Heart left ventricle (tissue), 16 donors: ENCODE measurements around the gene ZNF862. TPM values are rescaled to one million over a fixed set of nuclear protein-coding genes. Genes with fewer than 3 reads are reported as not detected.

Source experiments
- ATAC-seq, 4 donors: fragments of 200-7000 bp; cut with Tn5 transposase; one replicate each; pipeline ENCODE4 v1.9.1; 2020 to 2022; ENCODE audit warnings: moderate library complexity in 4 of 4, mild to moderate bottlenecking in 3 of 4, moderate number of reproducible peaks in 1 of 4
- DNase-seq, 5 donors: peaks; one replicate each; pipeline ENCODE4 v3.0.0-alpha.2; 2020
- H3K27ac ChIP-seq, 12 donors: fragments of 200-600 bp; sonication (generic) in 4 of 12; one replicate each; pipeline versions ENCODE4 v1.5.0 to v1.8.0; 2016 to 2022; ENCODE audit warnings: mild to moderate bottlenecking in 2 of 12
- H3K27me3 ChIP-seq, 9 donors: fragments of 200-600 bp; sonication (generic) in 2 of 9; one replicate each; pipeline versions ENCODE4 v1.5.1 to v1.8.0; 2016 to 2022; ENCODE audit warnings: mild to moderate bottlenecking in 3 of 9
- H3K36me3 ChIP-seq, 9 donors: fragments of 200-600 bp; sonication (generic) in 2 of 9; one replicate each; pipeline versions ENCODE4 v1.5.0 to v1.8.0; 2018 to 2022; ENCODE audit warnings: mild to moderate bottlenecking in 2 of 9
- H3K4me1 ChIP-seq, 12 donors: fragments of 200-600 bp; sonication (generic) in 4 of 12; one replicate each; pipeline versions ENCODE4 v1.5.0 to v1.8.0; 2016 to 2022; ENCODE audit warnings: mild to moderate bottlenecking in 3 of 12
- H3K4me3 ChIP-seq, 12 donors: fragments of 200-600 bp; sonication (generic) in 4 of 12; one replicate each; pipeline versions ENCODE4 v1.5.0 to v1.8.0; 2017 to 2022; ENCODE audit warnings: mild to moderate bottlenecking in 9 of 12, moderate library complexity in 4 of 12
- H3K9me3 ChIP-seq, 12 donors: fragments of 200-600 bp; sonication (generic) in 4 of 12; one replicate each; pipeline versions ENCODE4 v1.5.0 to v1.8.0; 2016 to 2022; ENCODE audit warnings: mild to moderate bottlenecking in 1 of 12
- POLR2A ChIP-seq, 2 donors: fragments of 450-650 bp; IDR thresholded peaks; one replicate each; pipeline ENCODE4 v1.6.1; 2017; ENCODE audit warnings: antibody characterized with exemption in 2 of 2, mild to moderate bottlenecking in 2 of 2, moderate library complexity in 2 of 2
- WGBS, 4 donors: extraction: QIAGEN DNeasy Blood & Tissue Kit in 2 of 4; methylation state at CpG; one replicate each; pipeline versions ENCODE4 v1.1.5 to v1.1.7; 2013 to 2018; 5-methylcytosine and 5-hydroxymethylcytosine counted together
- intact Hi-C, 10 donors: fragments of 100-400 bp; cut with DNase I; formaldehyde crosslinking; loops; one replicate each; pipeline versions ENCODE4 v1.11.1 to v1.14.2; 2022
- polyA plus RNA-seq, 2 donors: library from polyadenylated mRNA; stranded (reverse); fragments of 200-250 nt; gene quantifications; one replicate each; pipeline ENCODE4 v1.2.3, GENCODE V29; 2013
- total RNA-seq, 9 donors: library from RNA; depleted of rRNA in 2 of 9; stranded (reverse); fragments of >200 nt in 2 of 9; fragmentation: NEBNext Ultra II Directional in 3 of 9; extraction: Animal tissue kit (Norgen Biotek cat#: 25700) in 3 of 9; gene quantifications; one replicate each; pipeline versions ENCODE4 v1.1.0 to v1.2.4, GENCODE V29; 2016 to 2023
- TF ChIP-seq, protein P1 (sequence below), 12 donors: fragments of 200-600 bp; sonication (generic) in 4 of 12; IDR thresholded peaks; one replicate each; pipeline versions ENCODE4 v1.5.0 to v1.8.0; 2018 to 2022; ENCODE audit warnings: antibody characterized with exemption in 12 of 12, mild to moderate bottlenecking in 5 of 12
- donor health status: ischemic (EF 13 %, LVEDD 7.1; RV severe dilation, severe dysfunction).
- donor health status: healthy with polysubstance abuse.
- donor health status: DM: no; HTN: yes; CAD: no.
- donor health status: DM: no; HTN: no; CAD: no.
- donor health status: ischemic (EF 25% LVEDD 6.9; RV normal size, moderate dysfunction).
- donor health status: ischemic (EF 25% LVEDD 5.7; RV mildly dilated, moderate dysfunction).
- donor health status: healthy.
- donor health status: DM: yes; HTN: yes; CAD: no.
- donor health status: ischemic (EF 35%, LVEDD 5.7; RV mildly dilated, moderate dysfunction).
- donor health status: nonischemic (EF 11% LVEDD 7.7; RV severe dilation, severe dysfunction).
- donor health status: DM: yes; HTN: yes; CAD: no.
- donor health status: PGD.
- donor health status: ischemic (EF 29% LVEDD 5.4; RV normal size, mild dysfunction).
- donor health status: nonischemic (EF 23%, LVEDD 6.1; RV moderate dilation, normal function).

The ZNF862 gene
- total and polyA plus RNA-seq, 11 donors: 6.9 to 18.1 (median 9.1) TPM

DNA sequence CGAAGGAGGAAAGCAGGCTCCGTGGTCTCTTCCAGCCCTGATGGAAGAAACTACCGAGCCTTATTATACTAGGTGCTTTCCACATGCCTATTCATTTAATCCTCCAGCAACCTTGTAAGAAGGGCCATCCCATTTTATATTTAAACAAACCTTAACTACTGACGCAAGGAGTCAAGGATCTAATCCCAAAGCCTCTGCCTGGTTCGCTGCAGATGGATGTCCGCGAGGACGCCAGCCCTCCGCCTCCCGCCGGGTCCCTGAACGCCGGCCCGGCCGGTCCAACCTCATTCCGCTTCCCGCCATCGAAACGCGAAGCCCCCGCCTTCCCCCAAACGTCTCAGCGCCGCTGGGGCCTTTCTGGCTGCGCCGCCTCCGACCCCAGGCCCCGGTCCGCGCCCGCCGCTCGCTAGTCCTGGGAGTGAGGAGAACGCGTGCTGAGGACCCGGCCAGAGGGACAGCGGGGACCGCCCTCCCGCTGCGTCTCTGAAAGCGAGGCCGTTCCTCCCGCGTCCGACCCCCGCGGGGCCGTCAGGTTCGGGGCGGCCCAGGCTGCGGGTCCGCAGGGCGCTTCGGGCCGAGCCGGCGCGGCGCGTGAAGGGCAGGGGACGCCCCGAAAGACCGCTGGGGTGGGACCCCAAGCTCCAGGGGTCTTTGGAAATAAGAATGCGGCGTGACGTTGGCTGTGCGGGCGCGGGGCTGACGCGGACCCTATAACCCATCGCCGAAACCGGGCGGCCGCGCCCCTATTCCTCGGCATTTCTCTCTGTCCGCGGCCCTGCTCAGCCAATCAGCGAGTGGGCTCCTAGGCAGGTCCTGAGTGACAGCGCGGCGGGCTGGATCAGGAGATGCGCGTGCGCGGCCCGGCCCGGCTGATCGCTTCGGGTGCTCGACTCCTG is 35.1 kb downstream of the ZNF862 start, which contains the start of gene ATP6V0E2:
TSS of gene ATP6V0E2 (plus strand) at position 896 of the 896 bp plus-strand sequence. CDS start 97 bp downstream, outside the sequence.
- TF ChIP-seq POLR2A (IDR thresholded peaks at IDR 0.05): peak; percentile 58 to 73
- TF ChIP-seq, protein P1, sequence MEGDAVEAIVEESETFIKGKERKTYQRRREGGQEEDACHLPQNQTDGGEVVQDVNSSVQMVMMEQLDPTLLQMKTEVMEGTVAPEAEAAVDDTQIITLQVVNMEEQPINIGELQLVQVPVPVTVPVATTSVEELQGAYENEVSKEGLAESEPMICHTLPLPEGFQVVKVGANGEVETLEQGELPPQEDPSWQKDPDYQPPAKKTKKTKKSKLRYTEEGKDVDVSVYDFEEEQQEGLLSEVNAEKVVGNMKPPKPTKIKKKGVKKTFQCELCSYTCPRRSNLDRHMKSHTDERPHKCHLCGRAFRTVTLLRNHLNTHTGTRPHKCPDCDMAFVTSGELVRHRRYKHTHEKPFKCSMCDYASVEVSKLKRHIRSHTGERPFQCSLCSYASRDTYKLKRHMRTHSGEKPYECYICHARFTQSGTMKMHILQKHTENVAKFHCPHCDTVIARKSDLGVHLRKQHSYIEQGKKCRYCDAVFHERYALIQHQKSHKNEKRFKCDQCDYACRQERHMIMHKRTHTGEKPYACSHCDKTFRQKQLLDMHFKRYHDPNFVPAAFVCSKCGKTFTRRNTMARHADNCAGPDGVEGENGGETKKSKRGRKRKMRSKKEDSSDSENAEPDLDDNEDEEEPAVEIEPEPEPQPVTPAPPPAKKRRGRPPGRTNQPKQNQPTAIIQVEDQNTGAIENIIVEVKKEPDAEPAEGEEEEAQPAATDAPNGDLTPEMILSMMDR (IDR thresholded peaks at IDR 0.05): no peak
- intact Hi-C loops: loop anchor here in 6 of 10 donors (2.0 to 10.0 kb wide), 4 partner anchors 35 to 531 kb away; partner anchors contain the start of genes ZNF862 (in 4 of the 6) and ZNF467 (in 1 of the 6)
- Histone ChIP-seq H3K36me3 (peaks cover 0 to 14% (median 0%) of the 10 kb centered on the region in 9 donors), H3K9me3 (no peaks in the 10 kb centered on the region), H3K27me3 (no peaks in the 10 kb centered on the region), H3K4me1 (peaks cover 0 to 41% (median 23%) of the 10 kb centered on the region in 12 donors), H3K27ac (peak within 1 kb of the TSS; percentile 79 to 97 (median 93)), H3K4me3 (peak within 1 kb of the TSS; percentile 66 to 93 (median 80))
- WGBS, 4 donors: 0 to 1% (median 0%) methylated on average over 17 to 93 of the region's 93 CpGs
- peak; percentile 88 to 96 (median 95) for ATAC-seq
- DNase-seq: peak; percentile 96 to 98 (median 97)

DNA sequence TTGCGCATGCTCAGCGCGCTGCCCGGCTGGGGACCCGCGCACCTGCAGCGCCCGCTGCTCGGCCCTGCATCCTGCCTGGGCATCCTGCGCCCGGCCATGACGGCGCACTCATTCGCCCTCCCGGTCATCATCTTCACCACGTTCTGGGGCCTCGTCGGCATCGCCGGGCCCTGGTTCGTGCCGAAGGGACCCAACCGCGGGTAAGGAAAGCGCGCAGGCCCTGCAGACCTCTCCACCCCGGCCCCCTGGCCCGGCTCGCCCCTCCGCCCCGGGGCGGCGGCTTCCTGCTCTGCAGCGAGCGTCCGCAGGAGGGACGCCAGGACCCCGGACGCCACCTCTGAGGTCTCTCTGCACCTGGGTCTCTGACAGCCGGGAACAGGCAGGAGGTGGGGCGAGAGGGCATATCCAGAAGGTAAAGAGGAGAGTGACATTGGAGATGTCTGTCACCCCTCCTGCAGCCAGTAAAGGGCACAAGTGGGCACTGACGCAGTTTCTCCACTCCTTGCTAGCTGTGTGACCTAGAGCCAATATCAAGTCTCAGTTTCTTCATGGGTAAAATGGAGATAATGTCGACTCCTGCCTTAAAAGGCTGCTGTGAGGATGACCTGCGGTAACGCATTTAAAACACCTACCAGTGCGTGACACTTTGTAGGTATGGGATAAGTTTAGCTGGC is 35.9 kb downstream of the ZNF862 start:
- Histone ChIP-seq H3K27me3 (no peaks in the 10 kb centered on the region), H3K9me3 (no peaks in the 10 kb centered on the region), H3K4me3 (peak overlapping the region; percentile 66 to 93 (median 80)), H3K27ac (peak overlapping the region; percentile 0 to 97 (median 92)), H3K4me1 (peaks cover 0 to 33% (median 22%) of the 10 kb centered on the region in 12 donors), H3K36me3 (peaks cover 0 to 14% (median 0%) of the 10 kb centered on the region in 9 donors)
- 6 to 14% (median 8%) methylated on average over 23 to 46 of the region's 46 CpGs for WGBS, 4 donors
- TF ChIP-seq POLR2A (IDR thresholded peaks at IDR 0.05): no peak
- TF ChIP-seq, protein P1 (IDR thresholded peaks at IDR 0.05): no peak
- intact Hi-C loops: loop anchor here in 6 of 10 donors (2.0 to 10.0 kb wide), 4 partner anchors 35 to 531 kb away; partner anchors contain the start of genes ZNF862 (in 4 of the 6) and ZNF467 (in 1 of the 6)
- DNase-seq: no peak
- ATAC-seq: peak in 2 of 4 donors; percentile 9 to 21

DNA sequence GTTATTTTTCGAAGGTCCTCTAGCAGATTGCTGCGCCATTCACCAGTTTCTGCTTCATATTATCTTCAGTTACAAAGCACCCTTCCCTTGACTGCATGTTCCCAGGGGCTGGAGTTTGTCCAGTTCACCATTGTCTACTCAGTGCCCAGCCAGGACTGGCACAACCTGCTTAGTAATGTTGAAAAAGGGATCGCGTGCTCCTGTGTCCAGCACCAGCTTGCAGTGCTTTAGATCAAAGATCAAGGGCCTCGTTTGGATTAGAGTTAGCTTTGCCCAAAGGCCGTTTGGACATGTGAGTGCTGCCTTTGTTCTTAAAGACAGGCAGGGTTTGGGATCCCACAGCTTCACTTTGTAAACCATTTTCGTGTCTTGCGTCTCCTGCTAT is 36.5 kb downstream of the ZNF862 start:
- TF ChIP-seq, protein P1 (IDR thresholded peaks at IDR 0.05): no peak
- no peak for TF ChIP-seq POLR2A (IDR thresholded peaks at IDR 0.05)
- WGBS, 4 donors: 67 to 80% (median 71%) methylated on average over 8 of the region's 8 CpGs
- Histone ChIP-seq H3K27ac (peak overlapping the region in 9 of 12 donors; percentile 76 to 95 (median 91)), H3K9me3 (no peaks in the 10 kb centered on the region), H3K36me3 (peaks cover 0 to 16% (median 3%) of the 10 kb centered on the region in 9 donors), H3K27me3 (no peaks in the 10 kb centered on the region), H3K4me3 (peak overlapping the region in 10 of 12 donors; percentile 66 to 93 (median 80)), H3K4me1 (peaks cover 0 to 32% (median 22%) of the 10 kb centered on the region in 12 donors)
- ATAC-seq (peak in 2 of 4 donors; percentile 11 to 43), DNase-seq (peak in 3 of 5 donors; percentile 17 to 35 (median 20))
- intact Hi-C loops: loop anchor here in 3 of 10 donors (5.0 to 10.0 kb wide), 3 partner anchors 37 to 530 kb away; partner anchors contain the start of genes ZNF467 (in 1 of the 3) and ZNF862 (in 1 of the 3)
